Stimulated activated CD4-positive, alpha-beta T cell treated with anti-CD3 and anti-CD28 coated beads, Interleukin-4, amount 100 ng/mL, for 4 hours (primary cell): ENCODE results near the gene TEC.
"Not testable (repeated sequence)": the region's sequence is repeated elsewhere in the genome, so short reads cannot be mapped to it uniquely, and the experiment has no call there.

ENCODE experiments used
- DNase-seq, 2 experiments: peaks; one replicate each; pipeline ENCODE4 v3.0.0-alpha.2; 2020

Gene TEC

DNA sequence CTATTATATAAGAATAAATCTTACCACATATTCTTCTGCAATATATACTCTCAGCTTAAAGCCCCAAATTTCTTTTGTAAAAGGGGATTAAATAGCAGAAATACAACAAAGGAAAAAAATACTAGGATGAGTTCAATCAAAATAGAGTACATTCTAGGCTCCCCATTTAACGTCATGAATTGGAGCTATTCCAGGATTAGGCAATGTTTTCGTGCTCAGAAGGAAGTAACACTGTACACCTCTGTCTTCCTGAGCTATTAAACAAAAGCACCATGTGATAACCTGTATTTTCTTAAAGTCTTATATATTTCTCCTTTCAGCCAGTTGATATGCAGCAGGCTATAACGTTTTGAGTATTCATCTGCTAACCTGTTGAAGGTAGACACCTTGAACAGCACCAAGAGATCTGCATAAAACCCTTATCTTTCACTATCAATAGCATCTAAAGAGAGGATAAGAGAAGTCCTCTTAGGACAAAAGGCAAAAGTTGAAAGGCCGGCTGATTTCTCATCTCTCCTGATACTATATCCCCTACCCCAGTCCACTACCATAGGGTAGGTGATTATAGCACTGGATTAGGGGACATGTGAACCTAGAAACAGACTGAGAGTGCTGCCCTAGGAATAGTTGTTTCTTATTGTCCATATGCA is 31.5 kb downstream of the TEC start:
- no peak for DNase-seq

DNA sequence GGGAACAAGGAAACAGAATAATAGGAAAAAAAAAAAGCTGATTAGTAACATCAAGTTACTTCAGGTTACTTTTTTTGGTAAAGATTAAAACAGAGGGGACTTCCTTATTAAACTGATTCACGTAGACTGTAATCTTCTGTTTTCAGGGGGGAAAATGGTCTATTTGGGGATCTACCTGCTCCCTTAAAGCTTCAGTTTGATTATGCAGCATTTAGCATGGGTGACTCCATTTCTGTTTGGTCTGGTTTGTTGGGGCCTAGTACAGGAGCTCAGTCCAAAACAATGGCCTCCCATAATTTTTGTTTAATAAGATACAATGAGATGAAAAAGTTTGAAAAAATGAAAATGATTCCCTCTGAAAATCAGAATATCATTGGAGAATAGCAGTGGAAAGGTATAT is 34.6 kb downstream of the TEC start:
- DNase-seq: no peak

DNA sequence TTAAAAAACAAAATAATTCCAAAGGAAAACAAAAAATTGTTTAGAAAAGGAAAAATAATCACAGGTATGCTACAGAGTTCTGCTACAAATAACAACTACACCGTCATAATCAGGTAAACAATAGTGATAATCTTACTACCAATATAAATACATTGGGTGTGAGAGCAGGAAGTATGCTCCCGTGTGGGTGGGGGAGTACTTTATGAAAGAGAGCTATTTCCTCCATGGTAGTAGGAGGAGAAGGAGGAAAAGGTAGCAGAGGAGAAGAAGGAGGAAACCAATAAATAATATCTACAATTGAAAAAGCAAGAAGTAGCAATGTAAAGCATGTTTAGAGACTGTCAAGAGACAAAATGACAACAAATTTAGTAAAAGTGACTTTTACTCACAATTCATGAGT is 35.1 kb downstream of the TEC start:
- DNase-seq: no peak

DNA sequence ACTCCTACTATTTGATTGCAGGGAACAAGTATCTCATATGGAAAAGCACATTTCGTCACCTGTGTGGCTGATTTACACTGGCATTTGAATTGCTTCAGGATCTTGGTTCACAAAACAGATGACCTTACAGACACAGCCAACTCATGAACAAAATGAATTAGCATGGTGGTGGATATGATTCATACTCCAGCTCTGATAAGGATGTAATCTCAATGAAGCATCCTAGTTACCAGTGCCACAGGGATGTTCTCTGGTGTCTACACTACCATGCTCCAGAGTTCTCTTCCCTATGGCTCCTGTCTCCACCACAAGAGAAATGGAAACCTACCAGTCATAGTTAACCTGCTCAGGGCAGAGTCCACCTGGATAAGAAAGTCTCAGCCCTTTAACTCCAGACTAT is 40.7 kb downstream of the TEC start:
- DNase-seq: no peak

DNA sequence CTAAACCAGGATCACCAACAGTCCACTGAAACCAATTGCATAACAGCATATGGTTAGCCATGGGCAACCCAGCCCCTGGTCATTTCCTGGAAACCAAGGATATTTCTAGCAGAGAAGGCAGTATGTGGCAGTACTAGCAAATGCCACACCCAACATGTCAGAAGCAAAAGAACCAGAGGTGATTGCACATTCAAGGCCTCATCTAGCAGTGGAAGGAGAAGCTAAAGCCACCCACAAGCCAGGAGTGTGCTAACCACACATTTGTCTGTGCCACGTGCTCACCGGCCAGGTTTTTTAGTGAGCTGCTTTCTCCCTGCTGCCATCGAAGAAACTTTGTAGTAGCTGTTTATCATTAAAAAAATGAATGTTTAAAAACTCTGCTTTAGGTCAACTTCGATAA is 42.0 kb downstream of the TEC start:
- DNase-seq: no peak

DNA sequence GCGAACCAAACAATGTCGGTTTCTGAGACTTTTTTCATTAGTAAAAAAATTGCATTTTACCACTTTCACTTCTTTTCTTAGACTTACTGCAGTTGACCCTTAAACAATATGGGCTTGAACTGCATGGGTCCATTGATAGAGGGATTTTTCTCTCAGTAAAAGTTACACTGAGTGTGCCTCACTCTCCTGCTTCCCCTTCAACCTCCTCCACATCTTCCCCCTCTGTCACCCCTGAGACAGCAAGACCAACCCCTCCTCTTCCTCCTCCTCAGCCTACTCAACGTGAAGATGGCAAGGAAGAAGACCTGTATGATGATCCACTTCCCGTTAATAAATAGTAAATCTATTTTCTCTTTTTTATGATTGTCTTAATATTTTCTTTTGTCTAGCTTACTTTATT is 43.4 kb downstream of the TEC start:
- DNase-seq: no peak

DNA sequence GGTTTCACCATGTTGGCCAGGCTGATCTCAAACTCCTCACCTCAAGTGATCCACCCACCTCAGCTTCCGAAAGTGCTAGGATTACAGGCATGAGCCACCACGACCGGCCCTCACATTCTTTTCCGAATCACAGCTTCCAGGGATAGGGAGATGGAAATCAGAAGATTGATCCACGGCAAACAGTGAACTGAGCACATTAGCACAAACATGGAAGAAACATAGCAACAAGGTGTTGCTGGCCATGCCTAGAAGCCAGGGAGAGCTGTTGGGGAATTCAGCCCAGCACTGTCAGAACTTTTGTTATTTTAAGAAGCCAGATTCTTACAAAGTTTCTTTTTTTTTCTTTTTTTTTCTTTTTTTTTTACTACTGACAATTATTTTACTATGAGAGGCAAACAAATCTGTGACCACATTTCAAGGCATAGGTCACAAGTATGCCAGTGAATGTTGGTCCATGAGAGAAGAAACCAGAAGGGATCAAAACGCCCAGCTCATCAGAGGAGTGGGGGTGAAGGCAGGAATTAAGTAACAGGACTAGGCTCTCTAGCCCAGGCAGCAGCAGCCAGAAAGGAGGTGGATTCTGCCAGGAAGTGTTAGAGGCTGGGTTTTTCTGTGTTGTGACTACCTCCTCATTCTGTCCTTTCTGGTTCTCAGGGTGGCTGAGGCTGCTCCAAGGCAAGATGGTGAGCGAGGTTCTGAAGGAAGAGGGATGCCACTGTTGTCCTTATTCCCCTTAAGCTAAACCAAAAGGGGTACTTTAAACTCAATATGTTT is 44.1 kb downstream of the TEC start:
- no peak for DNase-seq

DNA sequence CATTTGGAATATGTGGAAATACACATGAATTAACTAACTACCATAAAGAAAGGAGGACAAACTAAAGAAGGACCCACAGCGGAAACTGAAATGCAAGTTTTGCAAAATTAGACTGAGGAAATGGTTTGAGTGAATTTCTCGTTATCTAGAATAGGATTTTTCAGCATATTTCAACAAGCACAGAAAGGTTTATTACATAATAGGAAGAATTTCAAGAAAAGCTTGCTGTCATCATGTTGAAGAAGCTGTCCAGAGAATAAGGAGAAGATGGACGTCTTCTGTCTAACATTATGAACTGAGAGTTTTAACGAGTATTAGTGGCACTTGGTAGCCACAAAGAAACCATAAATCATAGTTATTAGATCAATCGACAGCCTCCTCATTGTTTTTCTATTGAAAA is 45.0 kb downstream of the TEC start:
- no peak for DNase-seq

DNA sequence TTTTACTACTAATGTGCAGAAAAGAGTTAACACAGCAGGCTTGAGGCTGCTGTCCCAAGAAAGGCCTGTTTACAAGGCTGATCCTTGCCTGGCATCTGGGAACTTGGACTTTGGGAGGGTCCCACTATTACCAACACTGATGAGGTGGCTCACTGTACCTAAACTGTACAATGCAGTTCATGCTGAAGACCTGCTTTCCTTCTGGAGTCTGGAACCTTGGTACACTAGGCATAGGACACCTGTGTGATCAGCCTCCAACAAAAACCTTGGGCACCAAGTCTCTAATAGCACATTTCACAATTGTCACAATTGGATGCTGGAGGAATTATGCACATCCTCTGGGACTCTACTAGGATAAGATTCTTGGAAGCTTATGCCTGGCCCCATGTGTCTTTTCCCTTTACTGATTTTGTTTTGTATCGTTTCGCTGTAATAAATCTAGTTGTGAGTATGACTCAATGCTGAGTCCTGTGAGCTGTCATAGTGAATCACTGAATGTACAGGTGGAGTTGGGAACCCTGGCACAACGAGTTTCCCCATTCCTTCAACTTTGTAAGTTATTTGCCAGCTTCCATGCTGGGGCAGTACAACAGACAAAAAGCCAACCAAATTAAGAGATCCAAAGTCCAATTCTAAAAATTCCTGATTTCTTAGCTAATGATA is 45.9 kb downstream of the TEC start:
- no peak for DNase-seq

DNA sequence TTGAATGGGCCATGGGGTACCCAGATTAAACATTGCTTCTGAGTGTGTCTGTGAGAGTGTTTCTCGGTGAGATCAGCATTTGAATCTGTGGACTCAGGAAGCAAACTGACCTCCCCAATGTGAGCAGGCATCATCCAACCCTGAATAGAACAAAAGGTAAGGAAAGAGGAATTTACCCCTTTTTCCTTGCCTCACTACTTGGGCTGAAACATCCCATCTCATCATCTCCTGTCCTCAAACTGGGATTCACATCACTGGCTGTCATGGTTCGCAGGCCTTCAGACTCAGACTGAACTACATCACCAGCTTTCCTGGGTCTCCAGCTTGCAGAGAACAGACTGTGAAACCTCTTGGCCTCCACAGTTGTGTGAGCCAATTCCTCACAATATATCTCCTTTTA is 47.1 kb downstream of the TEC start:
- DNase-seq: no peak

DNA sequence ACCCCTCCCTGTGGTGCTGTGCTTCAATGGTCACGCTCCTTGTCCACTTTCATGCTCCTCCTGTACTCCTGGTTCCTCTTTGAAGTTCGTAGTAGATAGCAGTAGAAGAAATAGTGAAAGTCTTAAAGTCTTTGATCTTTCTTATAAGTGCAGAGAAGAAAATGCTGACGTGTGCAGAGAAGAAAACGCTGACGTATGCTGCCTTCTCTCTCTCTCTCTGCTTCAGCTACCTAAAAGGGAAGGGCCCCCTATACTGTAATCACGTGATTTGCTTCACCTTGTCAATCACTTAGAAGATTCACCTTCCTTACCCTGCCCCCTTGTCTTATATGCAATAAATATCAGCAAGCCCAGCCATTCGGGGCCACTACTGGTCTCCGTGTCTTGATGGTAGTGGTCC is 50.2 kb downstream of the TEC start:
- not testable (repeated sequence) for DNase-seq

DNA sequence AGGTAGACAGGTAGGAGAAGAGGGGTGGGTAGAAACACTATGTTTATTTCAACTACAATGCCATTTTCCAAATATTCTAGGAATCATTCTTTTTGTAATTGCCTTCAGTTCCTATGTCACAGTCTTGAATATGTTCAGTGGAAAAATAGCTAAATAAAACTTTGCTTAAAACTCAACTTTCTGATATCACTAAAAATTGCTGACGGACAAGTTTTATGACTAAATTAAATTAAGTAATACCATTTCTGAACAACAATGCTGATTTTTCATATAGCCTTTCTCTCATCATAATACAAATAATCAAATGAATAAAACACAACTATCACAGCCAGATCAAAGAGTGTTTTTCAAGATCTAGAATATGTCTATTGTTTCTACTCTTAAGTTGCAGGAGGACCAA is 53.1 kb downstream of the TEC start:
- DNase-seq: no peak

DNA sequence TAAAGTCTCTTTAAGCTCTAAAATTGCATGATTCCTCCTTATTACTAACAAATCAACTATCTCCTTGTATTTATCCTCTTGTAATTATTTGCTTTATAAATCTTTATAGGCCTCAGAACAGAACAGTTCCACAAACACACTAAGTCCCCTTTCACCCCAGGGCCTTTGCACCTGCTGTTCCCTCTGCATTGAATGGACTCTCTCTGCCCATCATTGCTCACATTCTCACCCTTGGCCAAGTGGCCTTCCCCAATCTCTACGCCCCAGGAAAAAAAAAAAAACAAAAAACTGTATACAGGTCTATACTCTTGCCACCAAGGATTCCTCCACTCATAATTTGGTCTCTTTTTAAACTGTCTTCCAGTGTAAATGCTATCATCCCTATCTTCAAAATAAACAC is 53.7 kb downstream of the TEC start:
- DNase-seq: no peak

DNA sequence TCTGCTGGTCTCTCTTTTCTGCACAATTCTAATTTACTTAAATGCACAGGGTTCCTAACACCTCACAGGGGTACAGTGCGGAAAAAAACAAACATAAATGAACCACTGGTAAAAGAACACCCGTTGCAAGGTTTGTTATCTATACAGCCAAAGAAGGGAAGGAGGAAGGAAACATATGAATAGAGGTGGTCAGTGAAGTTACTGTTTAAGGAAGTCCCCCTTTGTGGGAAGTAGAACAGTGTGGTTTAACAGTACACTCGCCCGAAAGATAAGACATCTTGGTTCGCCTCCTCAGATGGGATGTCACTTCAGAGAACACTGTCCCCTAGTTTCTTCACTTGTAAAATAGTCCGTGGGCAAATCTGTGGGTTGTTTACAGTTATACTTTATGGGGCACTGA is 57.5 kb downstream of the TEC start:
- no peak for DNase-seq

DNA sequence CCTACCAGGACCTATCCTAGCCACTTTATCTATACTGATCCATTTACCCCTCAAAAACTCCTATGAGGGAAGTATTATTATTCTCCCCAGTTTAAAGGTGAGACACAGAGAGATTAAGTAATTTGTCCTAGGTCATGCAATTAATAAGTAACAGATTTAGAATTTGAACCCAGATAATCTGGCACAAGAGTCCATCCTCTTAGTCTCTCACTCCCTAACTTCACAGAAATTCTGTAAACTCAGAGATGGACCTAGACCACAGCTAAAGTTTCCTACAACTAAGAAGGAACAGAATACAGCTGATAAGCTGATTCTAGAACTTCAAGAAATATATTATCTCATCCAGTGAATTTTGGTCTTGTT is 58.7 kb downstream of the TEC start:
- DNase-seq: no peak

DNA sequence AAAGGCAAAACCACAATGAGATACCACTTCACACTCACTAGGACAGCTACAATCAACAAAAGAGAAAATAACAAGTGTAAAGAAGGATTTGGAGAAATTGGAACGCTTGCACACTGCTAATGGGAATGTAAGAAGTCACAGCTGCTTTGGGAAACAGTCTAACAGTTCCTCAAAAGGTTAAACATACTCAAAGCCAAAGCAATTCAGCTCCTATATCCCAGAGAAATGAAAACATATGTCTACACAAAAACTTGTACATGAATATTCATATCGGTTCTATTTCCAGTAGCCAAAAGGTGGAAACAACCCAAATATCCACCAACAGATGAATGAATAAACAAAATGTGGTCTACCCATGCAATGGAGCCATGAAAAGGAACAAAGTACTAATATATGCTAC is 64.0 kb downstream of the TEC start:
- no peak for DNase-seq

DNA sequence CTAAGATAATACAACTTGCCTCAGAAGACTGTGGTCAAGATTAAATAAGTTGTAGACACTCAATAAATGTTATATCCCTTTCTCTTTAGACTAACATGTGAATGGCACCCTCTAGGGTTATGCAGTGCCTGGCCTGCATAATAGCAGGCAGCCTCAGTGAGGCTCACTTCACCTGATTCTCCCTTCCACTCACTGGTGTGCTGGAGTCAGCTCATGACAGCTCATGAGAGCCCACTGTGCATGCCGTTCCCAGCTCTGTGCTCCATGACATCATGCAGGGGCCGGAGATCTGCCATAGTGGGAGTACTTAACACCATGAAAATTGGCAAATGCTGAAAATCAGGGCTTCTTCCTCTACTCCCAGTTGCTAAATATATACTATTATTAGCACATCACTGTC is 64.5 kb downstream of the TEC start:
- no peak for DNase-seq

DNA sequence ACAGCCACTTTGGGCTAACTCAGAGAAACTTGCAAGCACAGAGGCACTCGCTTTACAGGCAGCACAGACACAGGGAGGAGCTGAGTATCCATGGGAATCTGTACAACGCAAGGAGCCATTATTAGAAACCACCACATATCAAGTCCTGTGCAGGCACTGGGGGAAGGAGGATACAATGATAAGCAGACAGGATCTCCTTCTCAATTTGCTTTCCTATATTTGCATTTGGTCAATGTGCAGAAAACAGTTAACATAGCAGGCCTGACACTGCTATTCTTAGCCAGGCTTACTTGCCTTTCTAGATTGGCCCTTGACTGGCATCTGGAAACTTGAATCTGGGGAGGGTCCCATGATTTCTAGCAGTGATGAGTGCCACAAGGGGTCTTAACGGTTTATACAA is 65.8 kb downstream of the TEC start:
- DNase-seq: no peak

DNA sequence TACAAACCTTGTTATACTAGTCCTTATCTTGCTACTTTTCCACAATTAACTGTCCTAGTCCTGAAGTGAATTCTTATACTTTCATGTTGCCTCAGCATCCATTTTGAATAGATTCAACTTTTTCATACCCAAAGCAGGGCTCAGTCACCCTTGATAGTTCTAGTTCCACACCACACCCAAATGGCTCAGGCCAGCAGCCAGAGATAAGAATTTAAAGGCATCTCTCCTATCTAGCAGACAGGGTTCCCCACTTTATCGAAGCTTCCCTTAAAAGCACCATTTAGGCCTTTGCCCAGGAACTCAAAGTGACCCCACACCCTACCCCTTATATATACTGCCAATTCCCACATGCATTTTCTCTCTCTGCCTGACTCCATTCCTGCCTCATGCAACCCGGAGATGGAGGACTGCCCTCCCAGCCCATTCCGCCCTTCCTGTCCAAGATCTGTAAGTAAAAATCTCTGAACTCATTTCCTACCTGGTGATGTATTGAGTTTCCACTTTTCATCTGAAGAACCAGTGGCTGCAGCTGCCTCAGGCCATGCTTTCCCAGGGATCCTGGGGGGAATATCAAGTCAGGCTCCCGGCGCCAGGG is 71.9 kb downstream of the TEC start:
- no peak for DNase-seq

DNA sequence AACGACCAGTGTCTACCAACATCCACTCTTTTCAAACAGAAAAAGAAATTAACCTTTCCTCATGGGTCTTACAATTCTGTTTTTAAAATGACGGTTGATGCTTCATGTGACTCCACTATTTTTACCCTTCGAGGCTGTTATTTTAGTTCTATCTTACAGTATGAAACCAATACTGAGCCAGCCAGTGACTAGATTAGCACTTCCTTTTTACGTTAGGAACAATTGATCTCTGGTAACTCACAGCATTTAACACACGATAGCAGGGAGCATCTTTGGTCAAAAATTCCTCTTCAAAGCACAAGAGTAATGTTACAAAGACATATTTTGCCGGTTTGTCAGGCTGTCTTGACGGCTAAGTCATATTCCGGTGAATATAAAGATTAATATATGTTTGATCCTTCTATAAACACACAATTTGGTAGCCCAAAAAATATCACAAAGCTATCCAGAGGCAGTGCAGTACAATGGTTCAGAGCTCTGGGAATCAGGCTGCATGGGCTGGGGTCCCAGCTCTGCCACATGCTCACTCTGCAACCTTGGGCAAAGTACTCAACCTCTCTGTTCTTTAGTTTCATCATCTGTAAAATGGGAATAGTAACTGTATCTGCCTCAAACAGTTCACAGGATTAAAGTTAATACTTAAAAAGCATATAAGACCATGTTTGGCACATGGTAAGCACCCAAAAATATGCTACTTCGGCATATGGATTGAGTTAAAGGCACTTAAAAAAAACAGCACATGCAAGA is 72.7 kb downstream of the TEC start:
- DNase-seq: no peak

DNA sequence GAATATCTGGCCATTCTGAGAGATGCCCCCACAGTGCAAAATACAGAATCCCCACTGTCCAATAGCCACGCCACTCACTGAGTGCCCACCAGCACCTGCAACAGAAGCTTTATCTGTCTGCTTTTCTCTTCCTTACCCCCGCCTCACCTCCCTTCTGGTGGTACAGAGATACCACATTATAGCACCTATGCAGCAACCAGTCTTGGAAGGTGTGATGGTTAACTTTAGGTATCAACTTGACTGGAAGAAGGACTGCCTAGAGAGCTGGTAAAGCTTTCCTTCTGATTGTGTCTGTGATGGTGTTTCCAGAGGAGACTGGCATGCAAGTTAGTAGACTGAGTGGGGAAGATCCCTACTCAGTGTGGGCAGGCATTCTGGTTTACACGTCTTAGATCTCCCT is 73.8 kb downstream of the TEC start:
- no peak for DNase-seq

DNA sequence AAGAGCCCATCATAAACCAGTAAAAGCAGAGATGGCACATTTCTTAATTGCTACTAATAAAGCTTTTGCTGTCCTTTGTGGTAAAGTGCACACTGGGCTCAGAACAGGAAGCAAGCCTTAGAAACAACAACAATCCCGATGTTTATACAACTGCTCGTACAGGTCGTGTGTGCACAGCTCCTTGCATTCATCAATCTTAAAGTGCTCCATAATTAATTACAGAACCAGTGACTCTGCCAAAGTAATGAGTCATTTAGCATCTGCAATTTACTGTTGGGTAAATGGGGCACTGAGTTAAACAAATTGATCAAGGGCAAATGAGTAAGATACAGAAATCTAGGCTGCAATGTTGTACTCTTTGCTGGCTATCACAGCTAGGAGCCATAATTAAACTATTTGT is 74.3 kb downstream of the TEC start:
- DNase-seq: no peak

DNA sequence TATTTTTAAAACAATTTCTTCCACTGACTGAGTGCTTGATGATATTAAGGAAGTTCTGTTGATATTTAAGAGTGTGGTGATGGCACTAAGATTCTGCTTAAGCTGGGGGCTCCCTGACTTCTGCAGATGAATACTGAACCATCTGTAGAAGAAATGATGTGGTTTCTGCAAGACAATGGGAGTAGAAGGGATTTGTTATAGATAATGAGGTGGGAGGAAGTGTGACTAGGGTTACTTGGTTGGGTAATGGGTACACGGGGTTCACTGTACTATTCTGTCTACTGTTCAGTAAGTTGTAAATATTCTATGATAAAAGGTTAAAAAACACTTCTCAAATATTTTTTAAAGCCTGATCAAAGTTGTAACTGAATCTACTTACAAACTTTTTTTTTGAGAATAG is 74.7 kb downstream of the TEC start:
- no peak for DNase-seq
